NCI-H2081 (cell line): ENCODE data around the gene PLPP3.

Experiments
- DNase-seq, 2 experiments: peaks; one replicate each; lab custom pipeline; 2025; lab: John Stamatoyannopoulos, UW

The PLPP3 gene

DNA sequence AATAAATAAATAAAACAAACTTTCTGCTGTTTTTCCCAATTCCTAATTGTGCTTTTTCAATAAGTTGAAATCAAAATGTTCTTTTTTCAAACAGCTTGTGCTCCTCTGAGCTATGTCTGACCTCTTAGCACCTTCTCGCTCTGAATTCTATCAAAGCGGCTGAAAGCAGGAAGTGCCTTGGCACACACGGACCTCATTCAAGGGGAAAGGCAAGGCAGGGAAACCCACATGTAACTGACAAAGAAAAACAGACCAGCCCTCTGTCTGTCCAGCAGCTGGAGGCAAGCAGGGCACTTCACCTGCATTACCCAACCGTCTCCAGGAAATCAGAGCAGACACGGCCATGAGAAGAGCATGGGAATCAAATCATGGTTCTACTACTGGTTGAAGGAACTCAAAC, 56.7 kb downstream of the PLPP3 start:
- DNase-seq = no peak

DNA sequence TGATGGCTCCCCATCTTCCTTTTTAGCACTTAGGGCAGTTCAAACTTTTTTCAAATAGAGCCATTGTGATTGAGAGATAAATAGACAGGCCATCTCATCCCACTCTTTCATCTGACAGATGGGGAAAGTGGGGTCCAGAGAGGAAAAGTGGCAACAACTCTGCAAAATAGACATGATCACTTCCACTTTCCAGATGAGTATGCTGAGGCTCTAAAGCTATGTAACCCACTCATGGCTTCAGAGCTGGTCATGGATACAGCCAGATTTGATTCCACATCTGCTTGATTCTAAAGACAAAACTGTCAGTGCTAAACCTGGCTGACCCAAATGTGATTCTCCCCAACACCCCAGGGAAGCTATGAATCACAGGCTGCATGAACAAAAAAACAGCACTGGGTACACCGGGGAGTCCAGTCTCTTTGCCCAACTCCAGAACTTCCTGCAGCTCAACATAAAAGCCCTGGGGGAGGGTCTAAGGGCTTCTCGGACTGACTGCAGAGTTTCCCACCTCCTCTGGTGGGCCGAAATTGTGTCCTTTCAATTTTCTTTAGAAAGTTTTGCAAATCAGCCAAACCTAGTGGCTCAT, 59.3 kb downstream of the PLPP3 start:
- no peak for DNase-seq

- no peak for DNase-seq
Observed at GRCh38 chr1:56517404-56518130, 61.8 kb downstream of the PLPP3 start.

DNA sequence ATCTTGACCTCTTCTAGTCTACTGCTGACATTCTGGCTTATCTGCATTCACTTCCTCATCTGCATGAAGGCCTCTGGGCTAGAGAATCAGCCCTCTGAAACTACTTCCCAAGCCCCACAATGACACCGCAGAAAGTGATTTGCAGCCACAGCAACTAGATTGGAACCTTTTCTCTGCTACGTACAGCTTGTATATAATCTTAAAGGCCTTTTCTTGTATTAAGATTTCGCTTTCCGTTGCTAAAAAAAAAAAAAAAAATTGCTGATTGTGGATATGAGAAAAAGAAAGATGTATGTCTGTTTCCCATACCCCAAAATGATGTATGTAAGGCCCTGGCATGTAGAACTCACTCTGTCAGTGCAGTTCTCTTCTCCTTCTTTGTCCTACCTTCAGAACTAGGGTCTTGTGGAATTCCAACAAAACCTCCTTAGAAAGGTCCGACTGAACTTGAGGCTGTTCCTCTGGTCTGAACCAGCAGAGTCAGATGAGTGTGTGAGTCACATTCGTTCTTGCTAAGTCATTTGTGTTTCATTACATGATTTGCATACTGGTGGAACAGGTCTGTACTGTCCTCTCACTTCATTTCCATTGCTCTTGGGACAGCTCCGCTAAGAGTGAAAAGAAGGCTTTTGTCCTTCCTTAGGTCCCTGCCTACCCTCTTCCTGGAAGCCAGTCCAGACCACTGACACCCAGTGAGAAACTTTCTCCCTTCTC, 62.7 kb downstream of the PLPP3 start:
- no peak for DNase-seq

DNA sequence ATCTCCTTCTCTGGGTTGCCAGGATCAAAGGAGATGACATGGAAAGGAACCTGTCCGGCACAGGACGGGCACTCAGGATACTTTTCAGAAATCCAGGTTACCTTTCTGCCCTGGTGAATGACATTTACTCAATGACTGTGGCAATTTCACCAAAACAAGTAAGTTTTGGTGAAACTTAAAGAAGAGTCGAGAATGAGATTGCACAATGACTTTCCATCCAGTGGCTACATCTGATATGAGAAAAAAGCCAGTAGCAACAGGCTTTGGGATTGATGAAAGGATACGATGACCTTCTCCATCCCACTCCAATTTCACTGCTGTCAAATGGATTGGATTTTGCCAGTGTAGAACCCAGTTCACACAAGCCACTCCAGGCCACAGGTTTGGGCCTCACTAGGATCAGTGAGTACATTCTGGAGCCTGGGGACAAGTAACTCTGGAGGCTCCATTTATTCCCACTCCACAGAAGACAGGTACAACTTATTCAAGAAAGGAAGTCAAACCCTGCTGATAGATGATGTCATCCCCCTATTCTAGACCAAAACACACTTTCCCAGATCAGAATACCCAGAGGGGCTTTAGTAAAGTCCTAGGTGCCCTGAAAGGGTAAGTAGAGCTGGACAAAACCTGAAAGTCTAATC, 63.3 kb downstream of the PLPP3 start:
- no peak for DNase-seq

DNA sequence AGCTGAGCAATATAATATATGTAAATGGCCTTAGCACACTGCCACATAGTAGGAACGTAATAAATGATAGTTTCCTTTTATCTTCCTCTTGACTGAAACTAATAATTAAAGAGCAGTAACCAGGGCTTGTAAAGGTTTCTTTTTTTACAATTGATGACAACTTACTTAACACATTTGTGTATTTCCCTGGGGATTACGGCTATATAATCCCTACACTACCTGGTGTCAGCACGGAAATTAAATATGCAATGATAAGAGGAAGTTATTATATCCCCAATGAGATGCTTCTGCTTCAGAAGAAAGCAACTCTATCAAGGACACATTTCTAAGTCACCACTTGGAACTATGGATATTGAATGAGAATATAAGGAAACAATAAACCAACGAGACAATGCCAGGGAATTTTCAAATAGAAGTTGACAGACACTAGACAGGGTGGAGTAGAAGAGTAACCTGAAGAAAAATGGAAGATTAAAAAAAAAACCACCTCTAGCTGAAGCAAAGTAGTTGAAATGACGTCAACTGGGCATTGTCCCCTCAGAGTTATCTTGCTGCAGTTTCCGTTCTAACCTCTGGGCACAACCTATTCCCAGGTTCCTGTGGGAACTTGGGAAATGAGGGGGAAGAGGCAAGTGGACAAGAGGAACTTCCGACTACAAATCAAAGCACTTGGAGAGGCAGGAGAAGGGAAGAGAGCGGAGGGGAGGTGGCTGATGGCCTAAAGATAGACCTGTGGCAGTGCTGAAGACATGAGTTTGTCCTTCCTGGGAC, 66.5 kb downstream of the PLPP3 start:
- no peak for DNase-seq

GRCh38 chr1:56511766-56512165, 67.6 kb downstream of the PLPP3 start:
- no peak for DNase-seq

DNA sequence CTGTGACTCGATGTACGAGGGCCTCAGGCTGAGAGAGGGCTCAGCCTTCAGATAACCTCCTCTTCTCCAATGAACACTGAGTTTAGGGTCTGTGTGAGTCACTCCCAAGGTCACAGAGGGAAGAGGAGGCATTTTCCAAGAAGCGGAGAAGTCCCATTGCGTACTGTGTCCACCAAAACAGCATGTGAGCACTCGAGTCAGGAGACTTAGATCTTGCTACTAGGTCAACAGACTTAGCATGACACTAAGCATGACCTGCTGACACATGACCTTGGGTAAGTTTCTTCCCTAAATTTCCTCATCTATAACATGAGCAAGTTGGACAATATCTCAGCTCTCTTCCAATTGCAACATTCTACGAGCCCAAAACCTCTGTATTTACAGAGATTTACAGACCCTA, 68.0 kb downstream of the PLPP3 start:
- DNase-seq = no peak

- DNase-seq = no peak
Observed at GRCh38 chr1:56510642-56511021, 68.7 kb downstream of the PLPP3 start.

- DNase-seq = no peak
Observed at GRCh38 chr1:56509713-56510641, 69.4 kb downstream of the PLPP3 start.

- no peak for DNase-seq
Observed at GRCh38 chr1:56508523-56508983, 70.8 kb downstream of the PLPP3 start.

DNA sequence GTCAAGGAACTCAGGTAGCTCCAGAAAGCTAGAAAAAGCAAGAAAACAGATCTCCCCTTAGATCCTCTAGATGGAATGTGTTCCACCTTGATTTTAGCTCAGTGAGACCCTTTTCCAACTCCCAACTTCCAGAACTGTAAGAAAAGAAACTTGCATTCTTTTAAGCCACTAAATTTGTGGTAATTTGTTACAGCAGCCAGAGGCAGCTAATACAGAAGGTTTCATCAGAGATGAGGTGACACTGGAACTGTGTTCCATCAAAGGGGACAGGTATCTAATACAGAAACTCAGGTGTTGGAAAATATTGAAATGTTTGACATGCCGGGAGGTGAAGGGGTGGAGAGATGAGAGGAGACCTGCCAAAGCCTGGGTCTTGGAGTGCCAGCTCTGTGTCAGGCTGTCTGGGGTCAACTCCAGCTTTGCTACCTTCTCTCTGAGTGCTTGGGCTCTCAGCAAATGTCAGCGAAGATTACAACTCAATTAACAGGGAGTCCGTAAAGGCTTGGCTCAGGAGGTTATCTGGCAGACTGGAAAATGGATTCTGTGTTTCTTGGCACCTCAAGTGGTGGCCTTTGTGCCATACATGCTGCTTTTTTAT, 71.3 kb downstream of the PLPP3 start:
- DNase-seq = no peak

GRCh38 chr1:56506951-56507491, 72.3 kb downstream of the PLPP3 start:
- no peak for DNase-seq

GRCh38 chr1:56505792-56506743, 73.3 kb downstream of the PLPP3 start:
- DNase-seq = no peak

- no peak for DNase-seq
Observed at GRCh38 chr1:56502700-56503245, 76.6 kb downstream of the PLPP3 start.

GRCh38 chr1:56501888-56502287, 77.5 kb downstream of the PLPP3 start:
- no peak for DNase-seq

DNA sequence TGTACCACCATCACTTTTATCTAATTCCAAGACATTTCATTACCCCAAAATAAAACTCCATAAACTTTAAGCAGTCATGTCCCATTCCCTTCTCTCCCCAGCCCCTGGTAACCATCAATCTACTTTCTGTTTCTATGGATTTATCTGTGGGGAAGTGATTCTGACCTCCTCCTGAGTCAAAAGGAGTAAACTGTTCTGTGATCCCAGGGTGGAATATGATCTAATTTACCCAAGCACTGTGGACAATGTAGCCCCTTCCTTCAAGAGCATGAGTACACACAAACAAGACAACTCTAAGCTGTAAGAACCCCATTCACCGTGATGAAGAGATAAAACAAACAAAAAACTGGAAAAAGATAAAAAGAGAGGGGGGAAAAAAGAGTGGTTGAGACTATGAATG, 77.9 kb downstream of the PLPP3 start:
- DNase-seq = no peak
